ENCODE measurements around the gene F2RL1.

Gene F2RL1

GRCh38 chr5:76809141-76809540, 9.7 kb upstream of the F2RL1 start:
- TF ChIP-seq REST (tag by site-specific recombination; IDR thresholded peaks at IDR 0.05) (no peak), ZNF174 (tag by site-specific recombination; IDR thresholded peaks at IDR 0.05) (no peak), ZNF423 (tag by site-specific recombination; IDR thresholded peaks at IDR 0.05) (no peak), ZNF324 (tag by site-specific recombination; IDR thresholded peaks at IDR 0.05) (no peak), MEIS1 (CRISPR knock-in tag; IDR thresholded peaks at IDR 0.05; ENCODE audit: borderline replicate concordance) (no peak), ZNF548 (tag by site-specific recombination; IDR thresholded peaks at IDR 0.05) (no peak), PRDM4 (tag by site-specific recombination; IDR thresholded peaks at IDR 0.05) (no peak), ZNF707 (tag by site-specific recombination; IDR thresholded peaks at IDR 0.05) (no peak), ZNF155 (tag by site-specific recombination; IDR thresholded peaks at IDR 0.05) (no peak), ZNF670 (tag by site-specific recombination; IDR thresholded peaks at IDR 0.05; ENCODE audit: low read depth) (no peak), OVOL3 (tag by site-specific recombination; IDR thresholded peaks at IDR 0.05) (no peak), ZNF792 (tag by site-specific recombination; IDR thresholded peaks at IDR 0.05) (no peak), ZNF157 (tag by site-specific recombination; IDR thresholded peaks at IDR 0.05) (no peak), SCRT2 (tag by site-specific recombination; IDR thresholded peaks at IDR 0.05) (no peak), ZNF560 (tag by site-specific recombination; IDR thresholded peaks at IDR 0.05; ENCODE audit: borderline replicate concordance) (no peak)
- TF ChIP-seq, protein P1, sequence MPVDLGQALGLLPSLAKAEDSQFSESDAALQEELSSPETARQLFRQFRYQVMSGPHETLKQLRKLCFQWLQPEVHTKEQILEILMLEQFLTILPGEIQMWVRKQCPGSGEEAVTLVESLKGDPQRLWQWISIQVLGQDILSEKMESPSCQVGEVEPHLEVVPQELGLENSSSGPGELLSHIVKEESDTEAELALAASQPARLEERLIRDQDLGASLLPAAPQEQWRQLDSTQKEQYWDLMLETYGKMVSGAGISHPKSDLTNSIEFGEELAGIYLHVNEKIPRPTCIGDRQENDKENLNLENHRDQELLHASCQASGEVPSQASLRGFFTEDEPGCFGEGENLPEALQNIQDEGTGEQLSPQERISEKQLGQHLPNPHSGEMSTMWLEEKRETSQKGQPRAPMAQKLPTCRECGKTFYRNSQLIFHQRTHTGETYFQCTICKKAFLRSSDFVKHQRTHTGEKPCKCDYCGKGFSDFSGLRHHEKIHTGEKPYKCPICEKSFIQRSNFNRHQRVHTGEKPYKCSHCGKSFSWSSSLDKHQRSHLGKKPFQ (tag by site-specific recombination; IDR thresholded peaks at IDR 0.05) = no peak
- no peak overlapping the region for H3K27ac ChIP-seq (ENCODE audit: extremely low read depth, low read depth, low read length)
- ChIA-PET POLR2A (no interaction called here), CTCF (no interaction called here)
- no peaks in the 10 kb centered on the region for H3K36me3 ChIP-seq (ENCODE audit: control insufficient read depth in 2 of 2, insufficient read depth in 1 of 2, low read length in 2 of 2)
- peaks cover 4% of the 10 kb centered on the region for H3K4me1 ChIP-seq (ENCODE audit: control insufficient read depth, insufficient read depth, low read length)
- no peak overlapping the region for H3K4me3 ChIP-seq (ENCODE audit: low read depth, low read length)
- H3K9me3 ChIP-seq (ENCODE audit: control insufficient read depth, insufficient read depth, low read depth, low read length) = no peaks in the 10 kb centered on the region

- Histone ChIP-seq H3K27ac (ENCODE audit: extremely low read depth, low read depth, low read length) (no peak overlapping the region), H3K4me3 (ENCODE audit: low read depth, low read length) (no peak overlapping the region), H3K9me3 (ENCODE audit: control insufficient read depth, insufficient read depth, low read depth, low read length) (no peaks in the 10 kb centered on the region), H3K36me3 (ENCODE audit: control insufficient read depth in 2 of 2, insufficient read depth in 1 of 2, low read length in 2 of 2) (no peaks in the 10 kb centered on the region), H3K4me1 (ENCODE audit: control insufficient read depth, insufficient read depth, low read length) (peaks cover 4% of the 10 kb centered on the region)
- CTCF ChIA-PET = interaction anchor here (0.7 kb wide), 1 partner anchor 9 kb away, joined by 3 read pairs; no protein-coding TSS in a partner anchor
- POLR2A ChIA-PET = no interaction called here
- TF ChIP-seq ZNF2 (tag by site-specific recombination; IDR thresholded peaks at IDR 0.05) (no peak), ZNF302 (tag by site-specific recombination; IDR thresholded peaks at IDR 0.05; ENCODE audit: low read depth) (no peak), ZNF660 (tag by site-specific recombination; IDR thresholded peaks at IDR 0.05) (no peak), MZF1 (tag by site-specific recombination; IDR thresholded peaks at IDR 0.05; ENCODE audit: borderline replicate concordance) (no peak), ZNF426 (tag by site-specific recombination; IDR thresholded peaks at IDR 0.05) (no peak), ZBTB21 (tag by site-specific recombination; IDR thresholded peaks at IDR 0.05) (no peak), ZBTB6 (tag by site-specific recombination; IDR thresholded peaks at IDR 0.05) (no peak), ZNF133 (tag by site-specific recombination; IDR thresholded peaks at IDR 0.05) (no peak)
- TF ChIP-seq, protein P1 (tag by site-specific recombination; IDR thresholded peaks at IDR 0.05) = no peak
- TF ChIP-seq, protein P2, sequence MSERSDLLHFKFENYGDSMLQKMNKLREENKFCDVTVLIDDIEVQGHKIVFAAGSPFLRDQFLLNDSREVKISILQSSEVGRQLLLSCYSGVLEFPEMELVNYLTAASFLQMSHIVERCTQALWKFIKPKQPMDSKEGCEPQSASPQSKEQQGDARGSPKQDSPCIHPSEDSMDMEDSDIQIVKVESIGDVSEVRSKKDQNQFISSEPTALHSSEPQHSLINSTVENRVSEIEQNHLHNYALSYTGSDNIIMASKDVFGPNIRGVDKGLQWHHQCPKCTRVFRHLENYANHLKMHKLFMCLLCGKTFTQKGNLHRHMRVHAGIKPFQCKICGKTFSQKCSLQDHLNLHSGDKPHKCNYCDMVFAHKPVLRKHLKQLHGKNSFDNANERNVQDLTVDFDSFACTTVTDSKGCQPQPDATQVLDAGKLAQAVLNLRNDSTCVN (tag by site-specific recombination; optimal IDR thresholded peaks at IDR 0.05) = no peak
These were observed 8.6 kb upstream of the F2RL1 start for GRCh38 chr5:76810236-76810635.
